Ovary (tissue), 9 donors: Measurements from ENCODE around the gene SHROOM3. TPM values are rescaled to one million over a fixed set of nuclear protein-coding genes. Genes with fewer than 3 reads are reported as not detected.

Experiments used
- DNase-seq, 5 donors: peaks; one replicate each; pipeline ENCODE4 v3.0.0-alpha.2; 2019 to 2020
- H3K27ac ChIP-seq, 2 donors: fragments of 200-600 bp; one replicate each; pipeline versions ENCODE4 v1.5.1 to v1.8.0; 2019 to 2022
- H3K27me3 ChIP-seq: fragments of 200-600 bp; one replicate; pipeline ENCODE4 v1.8.0; 2022
- H3K36me3 ChIP-seq: fragments of 200-600 bp; sonication (generic); one replicate; pipeline ENCODE4 v1.5.1; 2019
- H3K4me1 ChIP-seq: one replicate; pipeline ENCODE4 v1.8.1; 2013; ENCODE audit warnings: mild to moderate bottlenecking, moderate library complexity; ENCODE audit not compliant: insufficient read depth
- H3K4me3 ChIP-seq: fragments of 200-600 bp; sonication (generic); one replicate; pipeline ENCODE4 v1.5.1; 2017
- H3K9me3 ChIP-seq, 2 donors: fragments of 200-600 bp in 1 of 2; sonication (generic) in 1 of 2; one replicate each; pipeline versions ENCODE4 v1.5.1 to v1.8.1; 2013 to 2019; ENCODE audit warnings: mild to moderate bottlenecking in 1 of 2, moderate library complexity in 1 of 2
- CTCF ChIP-seq, 3 donors: fragments of 450-650 bp in 2 of 3; fragments of 200-600 bp in 1 of 3; IDR thresholded peaks; one replicate each; pipeline versions ENCODE4 v1.5.1 to v1.8.0; 2016 to 2022; ENCODE audit warnings: antibody characterized with exemption in 3 of 3, mild to moderate bottlenecking in 1 of 3
- EP300 ChIP-seq: sonication (generic); formaldehyde crosslinking; IDR thresholded peaks from one replicate; pipeline ENCODE4 v1.6.1; 2017; ENCODE audit warnings: antibody characterized with exemption
- POLR2A ChIP-seq: fragments of 450-650 bp; IDR thresholded peaks from one replicate; pipeline ENCODE4 v1.6.1; 2017; ENCODE audit warnings: antibody characterized with exemption, mild to moderate bottlenecking, moderate library complexity
- WGBS, 3 donors: extraction: QIAGEN DNeasy Blood & Tissue Kit in 1 of 3; methylation state at CpG; one replicate each; pipeline versions ENCODE4 v1.1.5 to v1.1.7; 2013 to 2017; 5-methylcytosine and 5-hydroxymethylcytosine counted together
- intact Hi-C, 4 donors: fragments of 100-400 bp; cut with DNase I; formaldehyde crosslinking; loops; one replicate each; pipeline versions ENCODE4 v1.11.0 to v1.15.1; 2022 to 2023
- polyA plus RNA-seq, 2 donors: library from polyadenylated mRNA; stranded (reverse); fragments of 200-250 nt in 1 of 2; fragments of 350-450 nt in 1 of 2; fragmentation: Illumina TruSeq in 1 of 2; extraction: RNeasy Lipid Tissue Mini Kit (QIAGEN cat#74804) in 1 of 2; gene quantifications; one replicate each; pipeline ENCODE4 v1.2.3, GENCODE V29; 2013 to 2014
- total RNA-seq, 7 donors: library from RNA; depleted of rRNA in 2 of 7; stranded (reverse); fragments of >200 nt in 2 of 7; fragmentation: NEBNext Ultra II Directional in 3 of 7; extraction: Animal tissue kit (Norgen Biotek cat#: 25700) in 3 of 7; gene quantifications; one replicate each; pipeline versions ENCODE4 v1.1.0 to v1.2.4, GENCODE V29; 2016 to 2023
- donor health status: DM: no; HTN: no; CAD: no; lungs with moderate emphysema.
- donor health status: DM: no; HTN: no; CAD: no.
- donor health status: Bipolar disorder and iron deficiency.
- donor health status: DM: yes; HTN: yes; CAD: no.
- donor health status: DM: no; HTN: no; CAD: no.
- donor health status: DM: yes; HTN: yes; CAD: no.

Gene SHROOM3
- total and polyA plus RNA-seq, 9 donors = 0.80 to 70.1 (median 3.8) TPM

GRCh38 chr4:76747563-76747962 lies 312.5 kb downstream of the SHROOM3 start:
- H3K27me3 ChIP-seq = no peaks in the 10 kb centered on the region
- TF ChIP-seq CTCF (IDR thresholded peaks at IDR 0.05) (no peak), POLR2A (no peak), EP300 (no peak)
- H3K36me3 ChIP-seq = no peaks in the 10 kb centered on the region
- no peaks in the 10 kb centered on the region for H3K4me1 ChIP-seq
- H3K27ac ChIP-seq = no peak overlapping the region
- intact Hi-C loops = no loop called here
- H3K4me3 ChIP-seq = no peak overlapping the region
- 91 to 93% (median 93%) methylated on average over 2 of the region's 2 CpGs for WGBS, 3 donors
- DNase-seq = no peak
- no peaks in the 10 kb centered on the region for H3K9me3 ChIP-seq

- H3K36me3 ChIP-seq = no peaks in the 10 kb centered on the region
- no peak for TF ChIP-seq EP300
- TF ChIP-seq CTCF (IDR thresholded peaks at IDR 0.05) = no peak
- TF ChIP-seq POLR2A = no peak
- no peak for DNase-seq
- 50 to 55% (median 52%) methylated on average over 6 of the region's 6 CpGs for WGBS, 3 donors
- H3K27ac ChIP-seq = no peak overlapping the region
- H3K4me3 ChIP-seq = no peak overlapping the region
- H3K9me3 ChIP-seq = no peaks in the 10 kb centered on the region
- H3K4me1 ChIP-seq = peaks cover 4% of the 10 kb centered on the region
- no peaks in the 10 kb centered on the region for H3K27me3 ChIP-seq
- intact Hi-C loops = no loop called here
Observed at GRCh38 chr4:76748649-76749048, 313.6 kb downstream of the SHROOM3 start.

GRCh38 chr4:76749355-76749754 lies 314.3 kb downstream of the SHROOM3 start:
- Histone ChIP-seq H3K36me3 (no peaks in the 10 kb centered on the region), H3K27me3 (no peaks in the 10 kb centered on the region), H3K4me3 (no peak overlapping the region), H3K4me1 (peaks cover 4% of the 10 kb centered on the region), H3K9me3 (no peaks in the 10 kb centered on the region), H3K27ac (no peak overlapping the region)
- DNase-seq = no peak
- no peak for TF ChIP-seq POLR2A
- no peak for TF ChIP-seq EP300
- no peak for TF ChIP-seq CTCF (IDR thresholded peaks at IDR 0.05)
- 89 to 92% (median 91%) methylated on average over 4 of the region's 4 CpGs for WGBS, 3 donors
- intact Hi-C loops = no loop called here

- no peak overlapping the region for H3K27ac ChIP-seq
- TF ChIP-seq CTCF (IDR thresholded peaks at IDR 0.05) (no peak), EP300 (no peak), POLR2A (no peak)
- WGBS, 3 donors = 83 to 88% (median 87%) methylated on average over 3 of the region's 3 CpGs
- H3K36me3 ChIP-seq = no peaks in the 10 kb centered on the region
- H3K27me3 ChIP-seq = no peaks in the 10 kb centered on the region
- peaks cover 4% of the 10 kb centered on the region for H3K4me1 ChIP-seq
- H3K9me3 ChIP-seq = no peaks in the 10 kb centered on the region
- DNase-seq = no peak
- intact Hi-C loops = loop anchor here in 2 of 4 donors (10.0 kb wide), 2 partner anchors 136 to 236 kb away; no protein-coding TSS in a partner anchor
- no peak overlapping the region for H3K4me3 ChIP-seq
Observed at GRCh38 chr4:76750716-76751115, 315.7 kb downstream of the SHROOM3 start.
